GM12891 (cell line): ENCODE data around the gene MAST2.

Source experiments
- PAX5 ChIP-seq: IDR thresholded peaks from 2 replicates; pipeline ENCODE4 v1.6.1; 2011; ENCODE audit warnings: low read length, moderate library complexity, mild to moderate bottlenecking; ENCODE audit not compliant: insufficient read depth, severe bottlenecking
- POLR2A ChIP-seq: IDR thresholded peaks from 2 replicates; pipeline ENCODE4 v1.6.1; 2011; ENCODE audit warnings: low read depth, low read length, control low read depth
- POLR2AphosphoS5 ChIP-seq: IDR thresholded peaks from 2 replicates; pipeline ENCODE4 v1.6.1; 2011; ENCODE audit warnings: low read depth, low read length, control low read depth
- POU2F2 ChIP-seq: IDR thresholded peaks from 2 replicates; pipeline ENCODE4 v1.6.1; 2011; ENCODE audit warnings: low read depth, mild to moderate bottlenecking, control low read depth, low read length, moderate library complexity
- SPI1 ChIP-seq: IDR thresholded peaks from 2 replicates; pipeline ENCODE4 v1.6.1; 2011; ENCODE audit warnings: low read depth, low read length, control low read depth
- TAF1 ChIP-seq: IDR thresholded peaks from 2 replicates; pipeline ENCODE4 v1.6.1; 2011; ENCODE audit warnings: low read depth, low read length, control low read depth

- TF ChIP-seq POLR2AphosphoS5: no peak
- TF ChIP-seq POLR2A: no peak
- TF ChIP-seq TAF1: no peak
- no peak for TF ChIP-seq POU2F2
- TF ChIP-seq PAX5: no peak
- no peak for TF ChIP-seq SPI1
Measured at GRCh38 chr1:45793942-45794604, 9.3 kb upstream of the MAST2 start.
